HepG2 (cell line): ENCODE measurements around the gene SCAF8. TPM values are rescaled to one million over a fixed set of nuclear protein-coding genes. Genes with fewer than 3 reads are reported as not detected.

Source experiments
- CEBPB ChIP-seq: IDR thresholded peaks from 2 replicates; pipeline ENCODE4 v1.6.1; 2011; ENCODE audit warnings: low read depth, low read length, improper control_type of control experiment, borderline replicate concordance
- HHEX ChIP-seq: IDR thresholded peaks from 2 replicates; pipeline ENCODE4 v1.6.1; 2016; ENCODE audit warnings: control low read depth
- KDM1A ChIP-seq: IDR thresholded peaks from 2 replicates; pipeline ENCODE4 v1.6.1; 2016; ENCODE audit warnings: missing compliant biosample characterization
- KDM4B ChIP-seq: sonication (generic); formaldehyde crosslinking; IDR thresholded peaks from 2 replicates; pipeline ENCODE4 v1.4.0; 2020; ENCODE audit warnings: missing genetic modification reagents
- SNAI1 ChIP-seq: sonication (generic); formaldehyde crosslinking; IDR thresholded peaks from 2 replicates; pipeline ENCODE4 v1.5.0; 2020; ENCODE audit warnings: mild to moderate bottlenecking, missing genetic modification reagents, borderline replicate concordance
- SP2 ChIP-seq: sonication (generic); formaldehyde crosslinking; IDR thresholded peaks from 2 replicates; pipeline ENCODE4 v1.5.1; 2020; ENCODE audit warnings: mild to moderate bottlenecking, missing genetic modification reagents
- TBX2 ChIP-seq: sonication (generic); formaldehyde crosslinking; IDR thresholded peaks from 2 replicates; pipeline ENCODE4 v1.5.0; 2020; ENCODE audit warnings: missing genetic modification reagents, mild to moderate bottlenecking, borderline replicate concordance
- ZFP37 ChIP-seq: sonication (generic); formaldehyde crosslinking; IDR thresholded peaks from 2 replicates; pipeline ENCODE4 v1.4.0; 2020; ENCODE audit warnings: missing genetic modification reagents, borderline replicate concordance
- ZNF30 ChIP-seq: sonication (generic); formaldehyde crosslinking; IDR thresholded peaks from 2 replicates; pipeline ENCODE4 v1.5.0; 2020; ENCODE audit warnings: mild to moderate bottlenecking, missing genetic modification reagents
- ZNF468 ChIP-seq: sonication (generic); formaldehyde crosslinking; IDR thresholded peaks from 2 replicates; pipeline ENCODE4 v1.8.0; 2022; ENCODE audit warnings: mild to moderate bottlenecking, moderate library complexity, missing genetic modification reagents
- polyA plus RNA-seq, 8 experiments: library from polyadenylated mRNA; depleted of rRNA in 3 of 8; stranded (reverse) in 7 of 8; unstranded in 1 of 8; fragments of >200 nt; fragmentation: Illumina TruSeq in 4 of 8; extraction: Trizol in 4 of 8; gene quantifications; 2 replicates each; pipeline versions ENCODE4 v1.2.1 to v1.2.3, GENCODE V29; 2011 to 2016; ENCODE audit warnings: low read depth in 4 of 8, missing spikeins in 1 of 8, mixed read lengths in 1 of 8; ENCODE audit not compliant: insufficient read depth in 1 of 8
- total RNA-seq, 5 experiments: library from RNA; depleted of rRNA; stranded (reverse); fragments of >200 nt; fragmentation: Illumina TruSeq; extraction: Trizol; gene quantifications; 2 replicates each; pipeline ENCODE4 v1.2.3, GENCODE V29; 2016; ENCODE audit warnings: low read depth in 1 of 5
- TF ChIP-seq, protein P1 (sequence below): sonication (generic); formaldehyde crosslinking; IDR thresholded peaks from 2 replicates; pipeline ENCODE4 v1.4.0; 2020; ENCODE audit warnings: mild to moderate bottlenecking, missing genetic modification reagents
- TF ChIP-seq, protein P2 (sequence below), 2 experiments: IDR thresholded peaks; 2 replicates each; pipeline ENCODE4 v1.6.1; 2011 to 2012; ENCODE audit warnings: low read length in 2 of 2, borderline replicate concordance in 1 of 2, low read depth in 1 of 2, mild to moderate bottlenecking in 1 of 2, moderate library complexity in 1 of 2
- TF ChIP-seq, protein P3 (sequence below): sonication (generic); formaldehyde crosslinking; IDR thresholded peaks from 2 replicates; pipeline ENCODE4 v1.5.0; 2020; ENCODE audit warnings: mild to moderate bottlenecking, missing genetic modification reagents, borderline replicate concordance
- TF ChIP-seq, protein P4 (sequence below): sonication (generic); formaldehyde crosslinking; IDR thresholded peaks from 2 replicates; pipeline ENCODE4 v1.4.0; 2020; ENCODE audit warnings: missing genetic modification reagents
- TF ChIP-seq, protein P5 (sequence below): sonication (generic); formaldehyde crosslinking; IDR thresholded peaks from 2 replicates; pipeline ENCODE4 v1.5.1; 2020; ENCODE audit warnings: mild to moderate bottlenecking, missing genetic modification reagents, borderline replicate concordance

SCAF8 gene
- total and polyA plus RNA-seq, 2 of the 13 experiments (the other 11 are each of a cell fraction or from before 2014, with no cell fraction given): 15.3 to 40.8 TPM

DNA sequence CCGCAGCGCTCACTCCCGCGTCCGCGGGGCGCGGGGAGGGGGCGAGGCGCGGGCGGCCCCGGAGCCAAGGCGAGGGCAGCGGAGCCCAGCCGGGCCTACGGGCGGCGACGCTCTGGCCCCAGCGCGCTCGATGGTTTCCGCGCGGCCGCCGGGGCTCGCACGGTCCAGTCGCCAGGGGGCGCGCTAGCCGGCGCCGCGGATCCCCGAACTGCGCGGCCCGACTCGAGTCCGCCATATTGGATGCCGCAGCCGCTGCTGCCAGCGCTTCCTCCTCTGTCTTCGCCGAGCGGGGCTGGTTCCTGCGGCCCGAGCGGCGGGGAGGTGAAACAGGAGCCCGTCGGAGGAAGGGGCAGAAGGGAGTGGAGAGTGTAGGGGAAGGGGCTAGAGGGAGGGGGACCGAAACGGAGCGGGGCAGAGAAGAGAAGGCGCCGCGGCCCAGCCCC lies at the start of gene SCAF8 (continued):
- TF ChIP-seq HHEX (no peak), ZNF30 (CRISPR knock-in tag) (no peak; the same call in 1 of the 2 replicates), TBX2 (CRISPR knock-in tag) (0 out of 2 replicates have a peak, but pooled peaks have one; percentile 6), SP2 (CRISPR knock-in tag) (no peak), KDM1A (no peak), ZNF468 (CRISPR knock-in tag) (no peak), KDM4B (CRISPR knock-in tag) (no peak), CEBPB (no peak), SNAI1 (CRISPR knock-in tag) (peak; percentile 67; the same call in 1 of the 2 replicates), ZFP37 (CRISPR knock-in tag) (no peak)
- TF ChIP-seq, protein P1, sequence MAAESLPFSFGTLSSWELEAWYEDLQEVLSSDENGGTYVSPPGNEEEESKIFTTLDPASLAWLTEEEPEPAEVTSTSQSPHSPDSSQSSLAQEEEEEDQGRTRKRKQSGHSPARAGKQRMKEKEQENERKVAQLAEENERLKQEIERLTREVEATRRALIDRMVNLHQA (CRISPR knock-in tag): no peak
- TF ChIP-seq, protein P2, sequence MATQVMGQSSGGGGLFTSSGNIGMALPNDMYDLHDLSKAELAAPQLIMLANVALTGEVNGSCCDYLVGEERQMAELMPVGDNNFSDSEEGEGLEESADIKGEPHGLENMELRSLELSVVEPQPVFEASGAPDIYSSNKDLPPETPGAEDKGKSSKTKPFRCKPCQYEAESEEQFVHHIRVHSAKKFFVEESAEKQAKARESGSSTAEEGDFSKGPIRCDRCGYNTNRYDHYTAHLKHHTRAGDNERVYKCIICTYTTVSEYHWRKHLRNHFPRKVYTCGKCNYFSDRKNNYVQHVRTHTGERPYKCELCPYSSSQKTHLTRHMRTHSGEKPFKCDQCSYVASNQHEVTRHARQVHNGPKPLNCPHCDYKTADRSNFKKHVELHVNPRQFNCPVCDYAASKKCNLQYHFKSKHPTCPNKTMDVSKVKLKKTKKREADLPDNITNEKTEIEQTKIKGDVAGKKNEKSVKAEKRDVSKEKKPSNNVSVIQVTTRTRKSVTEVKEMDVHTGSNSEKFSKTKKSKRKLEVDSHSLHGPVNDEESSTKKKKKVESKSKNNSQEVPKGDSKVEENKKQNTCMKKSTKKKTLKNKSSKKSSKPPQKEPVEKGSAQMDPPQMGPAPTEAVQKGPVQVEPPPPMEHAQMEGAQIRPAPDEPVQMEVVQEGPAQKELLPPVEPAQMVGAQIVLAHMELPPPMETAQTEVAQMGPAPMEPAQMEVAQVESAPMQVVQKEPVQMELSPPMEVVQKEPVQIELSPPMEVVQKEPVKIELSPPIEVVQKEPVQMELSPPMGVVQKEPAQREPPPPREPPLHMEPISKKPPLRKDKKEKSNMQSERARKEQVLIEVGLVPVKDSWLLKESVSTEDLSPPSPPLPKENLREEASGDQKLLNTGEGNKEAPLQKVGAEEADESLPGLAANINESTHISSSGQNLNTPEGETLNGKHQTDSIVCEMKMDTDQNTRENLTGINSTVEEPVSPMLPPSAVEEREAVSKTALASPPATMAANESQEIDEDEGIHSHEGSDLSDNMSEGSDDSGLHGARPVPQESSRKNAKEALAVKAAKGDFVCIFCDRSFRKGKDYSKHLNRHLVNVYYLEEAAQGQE (IDR thresholded peaks at IDR 0.05; ENCODE audit: borderline replicate concordance in 1 of 2, low read depth in 1 of 2, low read length in 2 of 2): peak in 1 of 2 experiments; percentile 35; a peak in 1 of 4 replicates
- TF ChIP-seq, protein P3, sequence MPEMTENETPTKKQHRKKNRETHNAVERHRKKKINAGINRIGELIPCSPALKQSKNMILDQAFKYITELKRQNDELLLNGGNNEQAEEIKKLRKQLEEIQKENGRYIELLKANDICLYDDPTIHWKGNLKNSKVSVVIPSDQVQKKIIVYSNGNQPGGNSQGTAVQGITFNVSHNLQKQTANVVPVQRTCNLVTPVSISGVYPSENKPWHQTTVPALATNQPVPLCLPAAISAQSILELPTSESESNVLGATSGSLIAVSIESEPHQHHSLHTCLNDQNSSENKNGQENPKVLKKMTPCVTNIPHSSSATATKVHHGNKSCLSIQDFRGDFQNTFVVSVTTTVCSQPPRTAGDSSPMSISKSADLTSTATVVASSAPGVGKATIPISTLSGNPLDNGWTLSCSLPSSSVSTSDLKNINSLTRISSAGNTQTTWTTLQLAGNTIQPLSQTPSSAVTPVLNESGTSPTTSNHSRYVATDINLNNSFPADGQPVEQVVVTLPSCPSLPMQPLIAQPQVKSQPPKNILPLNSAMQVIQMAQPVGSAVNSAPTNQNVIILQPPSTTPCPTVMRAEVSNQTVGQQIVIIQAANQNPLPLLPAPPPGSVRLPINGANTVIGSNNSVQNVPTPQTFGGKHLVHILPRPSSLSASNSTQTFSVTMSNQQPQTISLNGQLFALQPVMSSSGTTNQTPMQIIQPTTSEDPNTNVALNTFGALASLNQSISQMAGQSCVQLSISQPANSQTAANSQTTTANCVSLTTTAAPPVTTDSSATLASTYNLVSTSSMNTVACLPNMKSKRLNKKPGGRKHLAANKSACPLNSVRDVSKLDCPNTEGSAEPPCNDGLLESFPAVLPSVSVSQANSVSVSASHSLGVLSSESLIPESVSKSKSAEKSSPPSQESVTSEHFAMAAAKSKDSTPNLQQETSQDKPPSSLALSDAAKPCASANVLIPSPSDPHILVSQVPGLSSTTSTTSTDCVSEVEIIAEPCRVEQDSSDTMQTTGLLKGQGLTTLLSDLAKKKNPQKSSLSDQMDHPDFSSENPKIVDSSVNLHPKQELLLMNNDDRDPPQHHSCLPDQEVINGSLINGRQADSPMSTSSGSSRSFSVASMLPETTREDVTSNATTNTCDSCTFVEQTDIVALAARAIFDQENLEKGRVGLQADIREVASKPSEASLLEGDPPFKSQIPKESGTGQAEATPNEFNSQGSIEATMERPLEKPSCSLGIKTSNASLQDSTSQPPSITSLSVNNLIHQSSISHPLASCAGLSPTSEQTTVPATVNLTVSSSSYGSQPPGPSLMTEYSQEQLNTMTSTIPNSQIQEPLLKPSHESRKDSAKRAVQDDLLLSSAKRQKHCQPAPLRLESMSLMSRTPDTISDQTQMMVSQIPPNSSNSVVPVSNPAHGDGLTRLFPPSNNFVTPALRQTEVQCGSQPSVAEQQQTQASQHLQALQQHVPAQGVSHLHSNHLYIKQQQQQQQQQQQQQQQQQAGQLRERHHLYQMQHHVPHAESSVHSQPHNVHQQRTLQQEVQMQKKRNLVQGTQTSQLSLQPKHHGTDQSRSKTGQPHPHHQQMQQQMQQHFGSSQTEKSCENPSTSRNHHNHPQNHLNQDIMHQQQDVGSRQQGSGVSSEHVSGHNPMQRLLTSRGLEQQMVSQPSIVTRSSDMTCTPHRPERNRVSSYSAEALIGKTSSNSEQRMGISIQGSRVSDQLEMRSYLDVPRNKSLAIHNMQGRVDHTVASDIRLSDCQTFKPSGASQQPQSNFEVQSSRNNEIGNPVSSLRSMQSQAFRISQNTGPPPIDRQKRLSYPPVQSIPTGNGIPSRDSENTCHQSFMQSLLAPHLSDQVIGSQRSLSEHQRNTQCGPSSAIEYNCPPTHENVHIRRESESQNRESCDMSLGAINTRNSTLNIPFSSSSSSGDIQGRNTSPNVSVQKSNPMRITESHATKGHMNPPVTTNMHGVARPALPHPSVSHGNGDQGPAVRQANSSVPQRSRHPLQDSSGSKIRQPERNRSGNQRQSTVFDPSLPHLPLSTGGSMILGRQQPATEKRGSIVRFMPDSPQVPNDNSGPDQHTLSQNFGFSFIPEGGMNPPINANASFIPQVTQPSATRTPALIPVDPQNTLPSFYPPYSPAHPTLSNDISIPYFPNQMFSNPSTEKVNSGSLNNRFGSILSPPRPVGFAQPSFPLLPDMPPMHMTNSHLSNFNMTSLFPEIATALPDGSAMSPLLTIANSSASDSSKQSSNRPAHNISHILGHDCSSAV (CRISPR knock-in tag): no peak
- TF ChIP-seq, protein P4, sequence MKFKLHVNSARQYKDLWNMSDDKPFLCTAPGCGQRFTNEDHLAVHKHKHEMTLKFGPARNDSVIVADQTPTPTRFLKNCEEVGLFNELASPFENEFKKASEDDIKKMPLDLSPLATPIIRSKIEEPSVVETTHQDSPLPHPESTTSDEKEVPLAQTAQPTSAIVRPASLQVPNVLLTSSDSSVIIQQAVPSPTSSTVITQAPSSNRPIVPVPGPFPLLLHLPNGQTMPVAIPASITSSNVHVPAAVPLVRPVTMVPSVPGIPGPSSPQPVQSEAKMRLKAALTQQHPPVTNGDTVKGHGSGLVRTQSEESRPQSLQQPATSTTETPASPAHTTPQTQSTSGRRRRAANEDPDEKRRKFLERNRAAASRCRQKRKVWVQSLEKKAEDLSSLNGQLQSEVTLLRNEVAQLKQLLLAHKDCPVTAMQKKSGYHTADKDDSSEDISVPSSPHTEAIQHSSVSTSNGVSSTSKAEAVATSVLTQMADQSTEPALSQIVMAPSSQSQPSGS (CRISPR knock-in tag): peak; percentile 59; the same call in 1 of the 2 replicates
- TF ChIP-seq, protein P5, sequence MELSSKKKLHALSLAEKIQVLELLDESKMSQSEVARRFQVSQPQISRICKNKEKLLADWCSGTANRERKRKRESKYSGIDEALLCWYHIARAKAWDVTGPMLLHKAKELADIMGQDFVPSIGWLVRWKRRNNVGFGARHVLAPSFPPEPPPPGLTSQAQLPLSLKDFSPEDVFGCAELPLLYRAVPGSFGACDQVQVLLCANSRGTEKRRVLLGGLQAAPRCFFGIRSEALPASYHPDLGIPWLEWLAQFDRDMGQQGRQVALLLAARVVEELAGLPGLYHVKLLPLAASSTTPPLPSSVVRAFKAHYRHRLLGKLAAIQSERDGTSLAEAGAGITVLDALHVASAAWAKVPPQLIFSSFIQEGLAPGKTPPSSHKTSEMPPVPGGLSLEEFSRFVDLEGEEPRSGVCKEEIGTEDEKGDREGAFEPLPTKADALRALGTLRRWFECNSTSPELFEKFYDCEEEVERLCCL (CRISPR knock-in tag): no peak
